Left kidney (tissue), 2 donors: ENCODE data around the gene TMEM183A. TPM values are rescaled to one million over a fixed set of nuclear protein-coding genes. Genes with fewer than 3 reads are reported as not detected.
"Not testable (repeated sequence)": the region's sequence is repeated elsewhere in the genome, so short reads cannot be mapped to it uniquely, and the experiment has no call there.

Experiments
- DNase-seq: peaks from one replicate; pipeline ENCODE4 v3.0.0-alpha.2; 2013
- polyA plus RNA-seq: library from polyadenylated mRNA; unstranded; fragments of 120-200 nt; gene quantifications from one replicate; pipeline ENCODE4 v1.2.1, GENCODE V29; 2013; ENCODE audit not compliant: insufficient read length

TMEM183A gene
- polyA plus RNA-seq, 1 donor = 73.9 TPM

DNA sequence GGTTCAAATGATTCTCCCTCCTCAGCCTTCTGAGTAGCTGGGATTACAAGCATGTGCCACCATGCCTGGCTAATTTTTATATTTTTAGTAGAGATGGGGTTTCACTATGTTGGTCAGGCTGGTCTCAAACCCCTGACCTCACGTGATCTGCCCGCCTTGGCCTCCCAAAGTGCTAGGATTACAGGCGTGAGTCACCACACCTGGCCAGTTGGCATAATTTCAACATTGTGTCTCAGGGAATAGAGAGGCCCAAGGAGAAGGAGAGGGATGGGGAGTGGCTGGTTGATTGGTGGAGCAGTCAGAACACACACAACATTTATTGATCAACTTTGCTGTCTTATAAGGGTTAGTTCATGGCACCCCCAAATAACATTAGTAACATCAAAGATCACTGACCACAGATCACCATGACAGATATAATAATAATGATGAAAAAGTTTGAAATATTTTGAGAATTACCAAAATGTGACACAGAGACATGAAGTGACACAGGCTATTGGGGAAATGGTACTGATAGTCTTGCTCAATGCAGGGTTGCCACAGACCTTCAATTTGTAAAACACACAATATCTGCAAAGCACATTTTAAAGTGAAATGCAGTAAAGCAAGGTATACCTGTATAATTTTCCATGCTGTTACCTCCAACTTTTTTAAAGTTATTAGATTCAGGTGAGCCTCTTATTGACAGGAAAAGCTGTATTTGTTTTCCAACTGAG, 24.3 kb upstream of the TMEM183A start:
- DNase-seq = no peak

- not testable (repeated sequence) for DNase-seq
Measured at GRCh38 chr1:202986120-202986519, 21.1 kb upstream of the TMEM183A start.

GRCh38 chr1:202987255-202987654, 19.9 kb upstream of the TMEM183A start:
- DNase-seq = no peak

DNA sequence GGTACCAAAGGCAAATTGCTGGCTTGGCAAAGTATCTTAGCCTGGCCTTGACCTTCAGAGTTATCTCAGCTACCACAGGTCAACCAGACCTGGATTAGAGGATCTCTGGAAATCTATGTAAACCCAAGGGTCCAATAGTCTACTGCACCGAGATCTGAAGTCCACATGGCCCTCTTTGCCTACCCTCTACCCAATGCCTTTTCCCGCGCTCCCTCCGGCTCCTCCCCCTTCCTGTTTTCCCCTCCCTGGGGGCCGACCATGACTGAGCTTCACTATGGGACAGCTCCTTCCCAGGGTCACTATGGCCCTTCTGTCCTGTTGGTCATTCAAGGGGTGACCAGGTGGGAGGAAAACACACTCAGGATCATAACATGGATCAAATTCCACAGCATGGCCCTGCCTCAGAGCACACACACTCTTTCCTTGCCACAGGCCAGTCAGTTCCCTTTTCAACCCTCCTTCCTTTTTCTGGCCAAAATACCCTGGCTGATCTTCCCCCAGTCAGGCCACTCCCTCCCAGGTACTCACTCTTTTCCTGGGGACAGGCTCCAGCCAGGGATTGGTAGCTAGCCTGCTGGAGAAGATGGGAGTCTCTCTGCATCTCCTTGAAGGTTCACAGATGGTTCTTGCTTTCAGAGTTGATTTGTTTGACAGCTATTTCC, 19.1 kb upstream of the TMEM183A start:
- no peak for DNase-seq

GRCh38 chr1:202989879-202990278, 17.3 kb upstream of the TMEM183A start:
- DNase-seq = no peak

DNA sequence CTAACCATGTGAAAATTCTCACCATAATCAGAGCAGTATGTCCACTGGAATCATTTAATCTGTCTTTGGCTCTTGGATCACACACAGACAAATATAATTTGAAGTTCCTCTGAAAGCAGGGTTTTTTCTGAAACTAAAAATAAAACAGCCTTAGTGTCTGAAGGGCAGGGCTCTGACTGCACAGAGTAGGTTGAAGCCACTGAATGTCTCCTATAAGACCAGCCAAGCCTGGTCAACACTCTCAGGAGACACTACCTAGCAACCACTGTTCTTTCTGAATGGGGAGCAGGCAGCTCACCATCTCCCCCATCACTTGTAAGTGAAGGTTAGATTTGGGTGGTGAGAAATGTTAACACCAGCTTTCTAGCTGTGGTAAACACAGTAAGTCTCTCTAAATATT, 16.1 kb upstream of the TMEM183A start:
- no peak for DNase-seq

GRCh38 chr1:202994756-202995155, 12.4 kb upstream of the TMEM183A start:
- DNase-seq = no peak

DNA sequence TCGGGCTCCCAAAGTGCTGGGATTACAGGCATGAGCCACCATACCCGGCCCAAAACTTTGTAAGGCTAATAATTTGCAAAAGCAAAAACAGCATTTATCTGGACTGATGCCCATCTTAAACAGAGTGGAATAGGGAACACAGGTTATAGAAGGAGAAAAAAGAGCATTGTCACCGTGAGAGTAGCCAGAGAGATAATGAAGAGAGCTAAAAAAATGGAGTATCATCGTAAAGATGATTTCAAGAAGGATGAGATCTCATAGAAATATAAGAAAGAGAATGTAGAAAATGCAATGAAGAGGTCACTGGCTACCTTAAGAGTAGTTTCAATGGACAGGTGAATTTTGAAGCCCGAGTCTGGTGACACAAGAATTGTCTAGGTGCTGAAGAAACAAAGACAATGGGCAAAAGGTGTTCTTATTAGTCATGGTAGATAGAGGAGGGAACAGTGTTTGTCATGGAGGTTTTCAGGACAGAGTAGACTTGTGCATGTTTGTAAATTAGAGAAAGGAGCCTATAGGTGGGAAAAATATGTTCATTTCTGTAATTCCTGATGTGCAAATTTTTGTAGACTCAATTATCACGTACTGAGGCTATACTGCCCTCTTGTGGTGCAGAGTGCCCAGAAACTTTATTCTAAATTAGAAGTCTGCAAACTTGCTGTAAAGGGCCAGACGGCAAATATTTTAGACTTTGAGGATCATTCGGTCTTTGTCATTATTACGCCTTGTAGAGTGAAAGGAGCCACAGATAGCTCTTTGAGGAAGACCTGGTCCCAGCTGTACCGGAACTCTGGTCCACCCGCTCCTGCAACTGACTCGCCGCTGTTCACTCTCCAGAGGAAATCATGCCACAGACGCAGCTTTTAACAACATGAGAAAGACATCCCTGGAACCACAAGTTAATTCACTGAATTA, 8.1 kb upstream of the TMEM183A start:
- DNase-seq = peak; percentile 58

DNA sequence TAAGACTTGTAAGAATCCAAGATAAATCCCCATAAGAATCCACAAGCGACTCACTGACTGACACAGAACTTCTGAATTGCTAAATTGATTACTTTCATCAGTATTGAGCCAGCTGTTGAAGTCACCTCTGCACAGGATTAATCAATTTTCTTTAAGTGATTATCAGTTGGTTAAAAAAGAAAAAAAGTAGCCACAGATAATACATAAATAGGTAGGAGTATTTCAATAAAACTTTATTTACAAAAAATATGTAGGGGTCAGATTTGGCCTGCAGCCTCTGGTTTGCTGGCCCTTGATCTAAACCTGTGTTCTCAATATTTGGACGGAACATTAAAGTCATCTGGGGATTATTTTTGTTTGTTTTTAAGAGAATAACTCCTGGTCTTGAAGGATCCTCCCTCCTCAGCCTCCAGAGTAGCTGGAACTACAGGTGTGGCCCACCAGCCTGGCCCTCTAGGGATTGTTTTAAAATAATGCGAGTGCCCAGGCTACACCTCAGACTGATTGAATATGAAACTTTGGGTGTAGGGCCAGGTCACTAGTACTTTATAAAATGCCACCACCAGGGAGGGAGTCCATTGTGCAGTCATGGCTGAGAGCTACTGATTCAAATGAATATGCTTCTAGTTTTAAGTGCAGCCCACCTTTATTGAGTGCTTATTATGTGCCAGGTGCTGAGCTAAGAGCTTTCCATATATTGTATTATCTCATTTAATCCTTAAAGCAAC, 6.8 kb upstream of the TMEM183A start:
- no peak for DNase-seq

- no peak for DNase-seq
Measured at GRCh38 chr1:203001986-203002385, 5.2 kb upstream of the TMEM183A start.

DNA sequence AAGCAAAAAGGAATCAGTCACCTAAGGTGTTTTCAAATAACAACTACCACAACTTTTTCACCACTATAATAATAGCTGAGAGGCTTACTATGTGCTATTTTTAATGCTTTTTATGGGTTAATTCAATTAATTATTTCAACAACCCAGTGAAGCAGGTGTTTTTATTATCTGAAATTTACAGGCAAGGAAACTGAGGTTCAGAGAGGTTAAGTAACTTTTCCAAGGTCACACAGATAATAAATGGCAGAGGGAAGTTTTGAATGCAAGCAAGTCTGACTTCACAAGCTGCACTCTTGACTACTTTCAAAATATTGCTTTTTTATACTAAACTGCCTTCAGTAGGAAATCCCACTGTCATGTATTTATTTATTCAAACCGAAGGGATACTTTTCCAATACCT, 4.2 kb upstream of the TMEM183A start:
- no peak for DNase-seq

- DNase-seq = not testable (repeated sequence)
Measured at GRCh38 chr1:203005395-203006142, 1.6 kb upstream of the TMEM183A start.

- no peak for DNase-seq
Measured at GRCh38 chr1:203009185-203009584, 2.0 kb downstream of the TMEM183A start.

GRCh38 chr1:203011582-203011981, 4.4 kb downstream of the TMEM183A start:
- no peak for DNase-seq

- DNase-seq = no peak
Measured at GRCh38 chr1:203017061-203017460, 9.9 kb downstream of the TMEM183A start.

GRCh38 chr1:203017692-203018091, 10.5 kb downstream of the TMEM183A start:
- no peak for DNase-seq

DNA sequence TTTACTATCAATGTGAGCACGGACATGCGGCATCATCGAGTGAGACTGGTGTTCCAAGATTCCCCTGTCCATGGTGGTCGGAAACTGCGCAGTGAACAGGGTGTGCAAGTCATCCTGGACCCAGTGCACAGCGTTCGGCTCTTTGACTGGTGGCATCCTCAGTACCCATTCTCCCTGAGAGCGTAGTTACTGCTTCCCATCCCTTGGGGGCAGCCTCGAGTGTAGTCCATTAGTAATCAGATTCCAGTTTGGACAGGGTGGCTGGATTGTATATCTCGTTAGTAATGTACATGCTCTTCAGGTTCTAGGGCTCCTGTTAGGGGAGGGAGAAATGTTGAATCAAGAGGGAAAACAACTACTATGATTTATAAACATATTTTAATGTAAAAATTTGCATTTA, 15.7 kb downstream of the TMEM183A start:
- not testable (repeated sequence) for DNase-seq

GRCh38 chr1:203025686-203026030, 18.5 kb downstream of the TMEM183A start:
- DNase-seq = no peak

GRCh38 chr1:203026031-203026665, 19.0 kb downstream of the TMEM183A start, which contains the start of gene PPFIA4:
Gene PPFIA4, plus strand, starts transcription at chr1:203026491. Its CDS starts 12,518 bp downstream, at chr1:203039009.
- peak; percentile 83 for DNase-seq
